ENCODE measurements around the gene PTPRU. TPM values are rescaled to one million over a fixed set of nuclear protein-coding genes. Genes with fewer than 3 reads are reported as not detected.

Gene PTPRU
- polyA plus RNA-seq, 1 of the 3 experiments (the other 2 are of a cell fraction): 3.5 TPM

GRCh38 chr1:29322147-29322694 is 85.9 kb downstream of the PTPRU start:
- Histone ChIP-seq H3K4me2 (no peak overlapping the region), H3K9me3 (no peaks in the 10 kb centered on the region), H3K27me3 (ENCODE audit: insufficient read depth) (no peaks in the 10 kb centered on the region), H4K20me1 (ENCODE audit: insufficient read depth) (no peaks in the 10 kb centered on the region), H3F3A (replicated peaks; ENCODE audit: insufficient read depth) (no peaks in the 10 kb centered on the region), H3K9me2 (no peaks in the 10 kb centered on the region), H2AFZ (ENCODE audit: low read depth) (no peak overlapping the region), H3K36me3 (replicated peaks in 1 of 2; ENCODE audit: control insufficient read depth in 1 of 2, insufficient read depth in 2 of 2, low read length in 1 of 2) (no peaks in the 10 kb centered on the region), H3K9ac (no peak overlapping the region), H3K79me2 (ENCODE audit: insufficient read depth) (no peaks in the 10 kb centered on the region), H3K4me3 (ENCODE audit: low read depth in 2 of 2, low read length in 1 of 2) (no peak overlapping the region), H3K4me1 (ENCODE audit: control insufficient read depth in 1 of 2, insufficient read depth in 2 of 2, low read depth in 1 of 2, low read length in 1 of 2) (peaks cover 0 to 15% of the 10 kb centered on the region in 2 experiments; a peak in 1 of 4 replicates), H3K27ac (ENCODE audit: low read depth in 2 of 2, low read length in 1 of 2) (no peak overlapping the region)
- 62% methylated on average over 8 of the region's 8 CpGs for WGBS (ENCODE audit: low lambda C conversion rate)
- no peak for DNase-seq
- ChIA-PET POLR2A (no interaction called here), CTCF (interaction anchor here (0.9 kb wide), 1 partner anchor 23 kb away, joined by 3 read pairs; no protein-coding TSS in a partner anchor)
- no peak for TF ChIP-seq MEF2A (IDR thresholded peaks at IDR 0.05; ENCODE audit: borderline replicate concordance, low read depth)

- H3K9ac ChIP-seq: no peak overlapping the region
- CTCF ChIA-PET: interaction anchor here (1.1 kb wide), 1 partner anchor 45 kb away, joined by 4 read pairs; no protein-coding TSS in a partner anchor
- no peaks in the 10 kb centered on the region for H3K79me2 ChIP-seq (ENCODE audit: insufficient read depth)
- no peaks in the 10 kb centered on the region for H3K9me2 ChIP-seq
- peaks cover 0 to 15% of the 10 kb centered on the region in 2 experiments; a peak in 1 of 4 replicates for H3K4me1 ChIP-seq (ENCODE audit: control insufficient read depth in 1 of 2, insufficient read depth in 2 of 2, low read depth in 1 of 2, low read length in 1 of 2)
- POLR2A ChIA-PET: no interaction called here
- H3K36me3 ChIP-seq (replicated peaks in 1 of 2; ENCODE audit: control insufficient read depth in 1 of 2, insufficient read depth in 2 of 2, low read length in 1 of 2): no peaks in the 10 kb centered on the region
- no peak overlapping the region for H3K4me3 ChIP-seq (ENCODE audit: low read depth in 2 of 2, low read length in 1 of 2)
- H3K4me2 ChIP-seq: no peak overlapping the region
- TF ChIP-seq EP300 (IDR thresholded peaks at IDR 0.05; ENCODE audit: borderline replicate concordance in 1 of 2, low read depth in 1 of 2, low read length in 1 of 2): no peak
- TF ChIP-seq USF2 (IDR thresholded peaks at IDR 0.05; ENCODE audit: borderline replicate concordance, low read depth, low read length): no peak
- TF ChIP-seq MEF2A (IDR thresholded peaks at IDR 0.05; ENCODE audit: borderline replicate concordance, low read depth): no peak
- TF ChIP-seq PBX3 (IDR thresholded peaks at IDR 0.05): no peak
- no peak for TF ChIP-seq TCF12 (IDR thresholded peaks at IDR 0.05)
- no peak for TF ChIP-seq RXRA (IDR thresholded peaks at IDR 0.05; ENCODE audit: borderline replicate concordance, low read depth)
- no peak for TF ChIP-seq ZBTB33 (IDR thresholded peaks at IDR 0.05; ENCODE audit: borderline replicate concordance, low read depth)
- no peak for TF ChIP-seq REST (IDR thresholded peaks at IDR 0.05; ENCODE audit: low read depth, low read length)
- no peak for TF ChIP-seq MXI1 (IDR thresholded peaks at IDR 0.05; ENCODE audit: low read depth, low read length)
- no peak for TF ChIP-seq FOXM1 (IDR thresholded peaks at IDR 0.05; ENCODE audit: low read depth)
- TF ChIP-seq CHD2 (IDR thresholded peaks at IDR 0.05; ENCODE audit: low read length, partially characterized antibody): no peak
- TF ChIP-seq MAX (IDR thresholded peaks at IDR 0.05; ENCODE audit: low read depth): no peak
- no peak for TF ChIP-seq EZH2phosphoT487 (IDR thresholded peaks at IDR 0.05; ENCODE audit: borderline replicate concordance, low read depth)
- no peak for TF ChIP-seq JUND (IDR thresholded peaks at IDR 0.05)
- no peak for TF ChIP-seq FOXJ3 (CRISPR knock-in tag; IDR thresholded peaks at IDR 0.05)
- no peak for TF ChIP-seq RFX5 (IDR thresholded peaks at IDR 0.05; ENCODE audit: low read length)
- TF ChIP-seq POLR2AphosphoS5 (IDR thresholded peaks at IDR 0.05; ENCODE audit: low read depth, low read length): no peak
- no peak for TF ChIP-seq TAF1 (IDR thresholded peaks at IDR 0.05; ENCODE audit: borderline replicate concordance, low read depth, low read length)
- 68% methylated on average over 9 of the region's 12 CpGs for WGBS (ENCODE audit: low lambda C conversion rate)
- H3K9me3 ChIP-seq: no peaks in the 10 kb centered on the region
- no peak for DNase-seq
- H3K27me3 ChIP-seq (ENCODE audit: insufficient read depth): no peaks in the 10 kb centered on the region
- H3F3A ChIP-seq (replicated peaks; ENCODE audit: insufficient read depth): no peaks in the 10 kb centered on the region
- no peak overlapping the region for H3K27ac ChIP-seq (ENCODE audit: low read depth in 2 of 2, low read length in 1 of 2)
- no peaks in the 10 kb centered on the region for H4K20me1 ChIP-seq (ENCODE audit: insufficient read depth)
- H2AFZ ChIP-seq (ENCODE audit: low read depth): no peak overlapping the region
These were observed 86.7 kb downstream of the PTPRU start for GRCh38 chr1:29322861-29323585.

Measured in SK-N-SH (cell line).